Endothelial cell of umbilical vein (primary cell): ENCODE measurements around the gene MCM9. TPM values are rescaled to one million over a fixed set of nuclear protein-coding genes. Genes with fewer than 3 reads are reported as not detected.

Source experiments
- BruUV-seq: library from RNA; stranded (reverse); fragments of 400-500 nt; replicated peaks from 2 replicates; lab custom pipeline; 2021; lab: Mats Ljungman, UMichigan
- CTCF ChIA-PET: fragments of 300-600, 350-600 bp; sonication (Branson Sonifier 250); formaldehyde crosslinking; loops from one replicate; lab custom pipeline; 2021; ENCODE audit warnings: antibody characterized with exemption, inconsistent platforms; lab: Charles Lee
- POLR2A ChIA-PET: fragments of 300-600, 350-600 bp; sonication (Branson Sonifier 250); formaldehyde crosslinking; loops from one replicate; lab custom pipeline; 2021; ENCODE audit warnings: antibody characterized with exemption, inconsistent platforms; lab: Charles Lee
- DNase-seq: peaks from one replicate; pipeline ENCODE4 v3.0.0-alpha.2; 2011; ENCODE audit warnings: low read depth, low spot score
- FAIRE-seq: peaks from 2 replicates; lab custom pipeline; 2011; peaks lifted over from hg19 to GRCh38; lab: Jason Lieb, UNC
- H2AFZ ChIP-seq: 2 replicates; pipeline ENCODE4 v1.6.0; 2012; ENCODE audit warnings: low read depth, low read length, control low read depth, inconsistent platforms
- H3K27ac ChIP-seq: 2 replicates; pipeline ENCODE4 v1.5.1; 2011; ENCODE audit warnings: low read depth, mild to moderate bottlenecking, control low read depth, low read length, moderate library complexity; ENCODE audit not compliant: insufficient read depth
- H3K27me3 ChIP-seq, 2 experiments: 2 replicates each; pipeline versions ENCODE4 v1.6.0 to v1.6.1; 2011; ENCODE audit warnings: low read length in 2 of 2, mixed read lengths in 1 of 2; ENCODE audit not compliant: control insufficient read depth in 2 of 2, insufficient read depth in 2 of 2
- H3K36me3 ChIP-seq, 2 experiments: 2 replicates in 1 of 2; 3 replicates in 1 of 2; pipeline ENCODE4 v1.5.1; 2011; ENCODE audit warnings: low read length in 2 of 2, mild to moderate bottlenecking in 1 of 2, moderate library complexity in 1 of 2; ENCODE audit not compliant: control insufficient read depth in 2 of 2, insufficient read depth in 2 of 2; ENCODE audit errors: extremely low read depth in 1 of 2
- H3K4me1 ChIP-seq: 3 replicates; pipeline ENCODE4 v1.5.1; 2011; ENCODE audit warnings: mild to moderate bottlenecking, low read length; ENCODE audit not compliant: control insufficient read depth, insufficient read depth; ENCODE audit errors: extremely low read depth
- H3K4me2 ChIP-seq: 2 replicates; pipeline ENCODE4 v1.6.1; 2011; ENCODE audit warnings: low read length, control low read depth, mixed read lengths; ENCODE audit not compliant: insufficient read depth
- H3K4me3 ChIP-seq, 3 experiments: fragments of 200-600 bp in 1 of 3; sonication (generic), shearing (Covaris generic) in 1 of 3; replicated peaks in 1 of 3; 2 replicates each; pipeline ENCODE4 v1.5.1; 2011 to 2016; ENCODE audit warnings: control low read depth in 3 of 3, low read length in 3 of 3, mild to moderate bottlenecking in 2 of 3, inconsistent platforms in 1 of 3, low read depth in 1 of 3, moderate library complexity in 1 of 3; ENCODE audit not compliant: insufficient read depth in 1 of 3
- H3K79me2 ChIP-seq: 2 replicates; pipeline ENCODE4 v1.6.0; 2012; ENCODE audit warnings: low read length, inconsistent platforms; ENCODE audit not compliant: control insufficient read depth, insufficient read depth
- H3K9ac ChIP-seq: replicated peaks from 2 replicates; pipeline ENCODE3; 2011; ENCODE audit warnings: low read length, control low read depth; ENCODE audit not compliant: insufficient read depth; ENCODE audit errors: extremely low read depth
- H3K9me1 ChIP-seq: replicated peaks from 3 replicates; pipeline ENCODE4 v1.6.0; 2011; ENCODE audit warnings: mild to moderate bottlenecking, low read length; ENCODE audit not compliant: control insufficient read depth, insufficient read depth; ENCODE audit errors: extremely low read depth
- H3K9me3 ChIP-seq: replicated peaks from 2 replicates; pipeline ENCODE4 v1.5.1; 2012; ENCODE audit warnings: low read length, inconsistent platforms; ENCODE audit not compliant: control insufficient read depth, insufficient read depth
- H4K20me1 ChIP-seq: replicated peaks from 2 replicates; pipeline ENCODE3; 2011; ENCODE audit warnings: mild to moderate bottlenecking, low read length; ENCODE audit not compliant: control insufficient read depth, insufficient read depth; ENCODE audit errors: extremely low read depth
- EZH2 ChIP-seq: IDR thresholded peaks from 2 replicates; pipeline ENCODE4 v1.6.1; 2012; ENCODE audit warnings: borderline replicate concordance, low read depth, mild to moderate bottlenecking, moderate library complexity, low read length, inconsistent platforms; ENCODE audit not compliant: severe bottlenecking
- FOS ChIP-seq: IDR thresholded peaks from 2 replicates; pipeline ENCODE4 v1.6.1; 2011; ENCODE audit warnings: mild to moderate bottlenecking, low read length, moderate library complexity, borderline replicate concordance; ENCODE audit not compliant: insufficient read depth
- GATA2 ChIP-seq: IDR thresholded peaks from 2 replicates; pipeline ENCODE4 v1.7.0; 2011; ENCODE audit warnings: low read depth, mild to moderate bottlenecking, moderate library complexity, mixed read lengths, low read length; ENCODE audit not compliant: insufficient read length, insufficient read depth
- JUN ChIP-seq: IDR thresholded peaks from 2 replicates; pipeline ENCODE4 v1.6.1; 2011; ENCODE audit warnings: borderline replicate concordance, low read depth; ENCODE audit not compliant: insufficient read length, insufficient read depth
- MYC ChIP-seq: IDR thresholded peaks from one replicate; pipeline ENCODE4 v1.6.1; 2011; ENCODE audit warnings: mild to moderate bottlenecking, low read depth, low read length
- POLR2A ChIP-seq: IDR thresholded peaks from 2 replicates; pipeline ENCODE4 v1.6.1; 2012; ENCODE audit warnings: low read depth, mild to moderate bottlenecking, control low read depth, low read length
- POLR2AphosphoS5 ChIP-seq: IDR thresholded peaks from 2 replicates; pipeline ENCODE4 v1.6.1; 2012; ENCODE audit warnings: low read depth, mild to moderate bottlenecking, control low read depth, low read length, moderate library complexity; ENCODE audit not compliant: insufficient read depth
- dilution Hi-C: fragments of 300-500 bp; cut with MboI; formaldehyde crosslinking; loops from one replicate; pipeline ENCODE4 v1.15.0; 2019; ENCODE audit warnings: low sequenced_read_pairs; ENCODE audit not compliant: extremely low pct_ligation_motif_present
- intact Hi-C: fragments of 100-400 bp; cut with micrococcal nuclease; formaldehyde crosslinking; loops from one replicate; pipeline ENCODE4 v1.10.0; 2022
- polyA plus RNA-seq, 4 experiments: library from polyadenylated mRNA; depleted of rRNA in 3 of 4; stranded (reverse) in 3 of 4; unstranded in 1 of 4; fragments of >200 nt; gene quantifications; 2 replicates each; pipeline versions ENCODE4 v1.2.1 to v1.2.3, GENCODE V29; 2011 to 2012; ENCODE audit warnings: missing spikeins in 1 of 4
- total RNA-seq: library from RNA; stranded (reverse); gene quantifications from 2 replicates; pipeline ENCODE4 v1.2.3, GENCODE V29; 2021
- TF ChIP-seq, protein P1 (sequence below): IDR thresholded peaks from 2 replicates; pipeline ENCODE4 v1.6.1; 2011; ENCODE audit not compliant: insufficient read depth, insufficient read length
- TF ChIP-seq, protein P2 (sequence below), 2 donors: IDR thresholded peaks; 1 replicate in 1 of 2; 2 replicates in 1 of 2; pipeline ENCODE4 v1.5.1; 2011; ENCODE audit warnings: low read length in 2 of 2, mild to moderate bottlenecking in 2 of 2, moderate library complexity in 2 of 2, control low read depth in 1 of 2, inconsistent platforms in 1 of 2, low read depth in 1 of 2; ENCODE audit not compliant: insufficient read depth in 1 of 2; ENCODE audit errors: extremely low read depth in 1 of 2

The MCM9 gene
- total and polyA plus RNA-seq, 2 donors (not counting 3 experiments of a cell fraction or from before 2014, with no cell fraction given), result 2.0 to 14.1 TPM

DNA sequence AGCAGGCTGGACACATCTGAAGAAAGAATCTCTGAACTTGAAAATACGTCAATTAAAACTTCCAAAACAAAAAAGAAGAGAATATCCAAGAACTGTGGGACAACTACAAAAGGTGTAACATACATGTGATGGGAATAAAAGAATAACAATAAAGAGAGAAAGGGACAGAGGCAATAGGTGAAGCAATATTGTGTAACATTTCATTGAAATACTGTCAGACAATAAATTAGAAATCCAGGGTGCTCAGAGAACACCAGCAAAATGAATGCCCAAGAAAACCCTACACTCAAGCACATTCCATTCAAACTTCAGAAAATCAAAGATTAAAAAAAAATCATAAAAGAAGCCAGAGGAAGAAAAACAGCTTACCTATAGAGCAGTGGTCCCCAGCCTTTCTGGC lies 74.6 kb downstream of the MCM9 start:
- intact Hi-C loops, result no loop called here
- BruUV-seq, result no TSS peak
- TF ChIP-seq JUN (no peak), GATA2 (no peak), EZH2 (no peak), POLR2A (no peak), FOS (no peak), POLR2AphosphoS5 (no peak), MYC (no peak)
- TF ChIP-seq, protein P1, sequence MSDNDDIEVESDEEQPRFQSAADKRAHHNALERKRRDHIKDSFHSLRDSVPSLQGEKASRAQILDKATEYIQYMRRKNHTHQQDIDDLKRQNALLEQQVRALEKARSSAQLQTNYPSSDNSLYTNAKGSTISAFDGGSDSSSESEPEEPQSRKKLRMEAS, result no peak
- TF ChIP-seq, protein P2, sequence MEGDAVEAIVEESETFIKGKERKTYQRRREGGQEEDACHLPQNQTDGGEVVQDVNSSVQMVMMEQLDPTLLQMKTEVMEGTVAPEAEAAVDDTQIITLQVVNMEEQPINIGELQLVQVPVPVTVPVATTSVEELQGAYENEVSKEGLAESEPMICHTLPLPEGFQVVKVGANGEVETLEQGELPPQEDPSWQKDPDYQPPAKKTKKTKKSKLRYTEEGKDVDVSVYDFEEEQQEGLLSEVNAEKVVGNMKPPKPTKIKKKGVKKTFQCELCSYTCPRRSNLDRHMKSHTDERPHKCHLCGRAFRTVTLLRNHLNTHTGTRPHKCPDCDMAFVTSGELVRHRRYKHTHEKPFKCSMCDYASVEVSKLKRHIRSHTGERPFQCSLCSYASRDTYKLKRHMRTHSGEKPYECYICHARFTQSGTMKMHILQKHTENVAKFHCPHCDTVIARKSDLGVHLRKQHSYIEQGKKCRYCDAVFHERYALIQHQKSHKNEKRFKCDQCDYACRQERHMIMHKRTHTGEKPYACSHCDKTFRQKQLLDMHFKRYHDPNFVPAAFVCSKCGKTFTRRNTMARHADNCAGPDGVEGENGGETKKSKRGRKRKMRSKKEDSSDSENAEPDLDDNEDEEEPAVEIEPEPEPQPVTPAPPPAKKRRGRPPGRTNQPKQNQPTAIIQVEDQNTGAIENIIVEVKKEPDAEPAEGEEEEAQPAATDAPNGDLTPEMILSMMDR (IDR thresholded peaks at IDR 0.05; ENCODE audit: extremely low read depth in 1 of 2, insufficient read depth in 1 of 2, low read depth in 1 of 2, low read length in 2 of 2), result no peak

More for the DNA sequence above, 74.6 kb downstream of the MCM9 start:
- FAIRE-seq (no peak), DNase-seq (no peak)
- dilution Hi-C loops, result no loop called here
- Histone ChIP-seq H2AFZ (no peak overlapping the region), H3K4me1 (no peaks in the 10 kb centered on the region), H3K4me3 (no peak overlapping the region), H3K79me2 (peaks cover 2% of the 10 kb centered on the region), H3K36me3 (no peaks in the 10 kb centered on the region), H3K9me3 (no peaks in the 10 kb centered on the region), H3K9me1 (no peaks in the 10 kb centered on the region), H3K27ac (no peak overlapping the region), H4K20me1 (peaks cover 2% of the 10 kb centered on the region), H3K27me3 (no peaks in the 10 kb centered on the region), H3K4me2 (no peak overlapping the region), H3K9ac (no peak overlapping the region)
- POLR2A ChIA-PET, result no interaction called here
- CTCF ChIA-PET, result interaction anchor here (1.6 kb wide), 1 partner anchor 60 kb away, joined by 3 read pairs; no protein-coding TSS in a partner anchor
